Mesenchymal stem cell (in vitro differentiated cells and primary cell): Measurements from ENCODE around the gene S100A10.

Source experiments
- DNase-seq: peaks from one replicate; pipeline ENCODE4 v3.0.0-alpha.2; 2013
- H2AFZ ChIP-seq: one replicate; pipeline ENCODE4 v1.6.1; 2013; ENCODE audit warnings: low read depth, mild to moderate bottlenecking, control low read depth, inconsistent platforms, low read length, moderate library complexity
- H2AK5ac ChIP-seq: 2 replicates; pipeline ENCODE4 v1.6.1; 2013; ENCODE audit warnings: low read length, moderate library complexity, mild to moderate bottlenecking, inconsistent platforms; ENCODE audit not compliant: severe bottlenecking
- H2BK120ac ChIP-seq: one replicate; pipeline ENCODE4 v1.6.1; 2013; ENCODE audit warnings: low read depth, mild to moderate bottlenecking, inconsistent platforms, low read length, moderate library complexity
- H2BK12ac ChIP-seq, 2 experiments: one replicate each; pipeline ENCODE4 v1.6.1; 2013; ENCODE audit warnings: inconsistent platforms in 2 of 2, low read length in 2 of 2, mild to moderate bottlenecking in 2 of 2, moderate library complexity in 2 of 2, control low read depth in 1 of 2
- H2BK15ac ChIP-seq: one replicate; pipeline ENCODE4 v1.6.1; 2013; ENCODE audit warnings: mild to moderate bottlenecking, low read depth, inconsistent platforms; ENCODE audit not compliant: poor library complexity, severe bottlenecking
- H2BK5ac ChIP-seq: 2 replicates; pipeline ENCODE4 v1.6.1; 2013; ENCODE audit warnings: low read depth, mild to moderate bottlenecking, low read length, control low read depth, inconsistent platforms; ENCODE audit not compliant: poor library complexity, severe bottlenecking
- H3K14ac ChIP-seq, 2 experiments: one replicate each; pipeline ENCODE4 v1.6.1; 2013; ENCODE audit warnings: inconsistent platforms in 2 of 2, low read length in 2 of 2, control low read depth in 1 of 2, mild to moderate bottlenecking in 1 of 2, moderate library complexity in 1 of 2
- H3K18ac ChIP-seq, 2 experiments: one replicate each; pipeline ENCODE4 v1.6.1; 2013; ENCODE audit warnings: inconsistent platforms in 2 of 2, low read length in 2 of 2, control low read depth in 1 of 2, low read depth in 1 of 2, mild to moderate bottlenecking in 1 of 2
- H3K23ac ChIP-seq, 2 experiments: one replicate each; pipeline ENCODE4 v1.6.1; 2013; ENCODE audit warnings: inconsistent platforms in 2 of 2, low read length in 2 of 2, mild to moderate bottlenecking in 2 of 2, moderate library complexity in 2 of 2, control low read depth in 1 of 2
- H3K27ac ChIP-seq: 2 replicates; pipeline ENCODE4 v1.5.1; 2013; ENCODE audit warnings: mild to moderate bottlenecking, moderate library complexity, low read length, control low read depth, inconsistent platforms; ENCODE audit not compliant: poor library complexity, severe bottlenecking
- H3K27me3 ChIP-seq, 2 experiments: 2 replicates each; pipeline versions ENCODE4 v1.6.1 to v1.7.0; 2013; ENCODE audit warnings: low read length in 2 of 2, mild to moderate bottlenecking in 2 of 2, moderate library complexity in 2 of 2, control low read depth in 1 of 2, inconsistent platforms in 1 of 2; ENCODE audit not compliant: control insufficient read depth in 1 of 2, insufficient read depth in 1 of 2
- H3K36me3 ChIP-seq, 2 experiments: 2 replicates each; pipeline versions ENCODE4 v1.6.1 to v1.7.0; 2013; ENCODE audit warnings: low read length in 2 of 2, control low read depth in 1 of 2, inconsistent platforms in 1 of 2, low read depth in 1 of 2, mild to moderate bottlenecking in 1 of 2; ENCODE audit not compliant: insufficient read depth in 2 of 2, control insufficient read depth in 1 of 2
- H3K4ac ChIP-seq, 2 experiments: one replicate each; pipeline ENCODE4 v1.6.1; 2013; ENCODE audit warnings: inconsistent platforms in 2 of 2, low read length in 2 of 2, mild to moderate bottlenecking in 2 of 2, moderate library complexity in 2 of 2, control low read depth in 1 of 2, low read depth in 1 of 2
- H3K4me1 ChIP-seq: 2 replicates; pipeline ENCODE4 v1.6.1; 2013; ENCODE audit warnings: low read depth, low read length, control low read depth; ENCODE audit not compliant: control insufficient read depth, insufficient read depth
- H3K4me2 ChIP-seq: 2 replicates; pipeline ENCODE4 v1.6.1; 2013; ENCODE audit warnings: low read length, mild to moderate bottlenecking, inconsistent platforms; ENCODE audit not compliant: poor library complexity, severe bottlenecking
- H3K4me3 ChIP-seq, 2 experiments: 2 replicates each; pipeline versions ENCODE4 v1.5.1 to v1.7.0; 2013; ENCODE audit warnings: low read length in 2 of 2, mild to moderate bottlenecking in 2 of 2, control low read depth in 1 of 2, low read depth in 1 of 2; ENCODE audit not compliant: insufficient read depth in 1 of 2
- H3K79me1 ChIP-seq: replicated peaks from 2 replicates; pipeline ENCODE4 v1.6.1; 2013; ENCODE audit warnings: mild to moderate bottlenecking, control low read depth, low read length, inconsistent platforms; ENCODE audit not compliant: poor library complexity, severe bottlenecking
- H3K9ac ChIP-seq: 2 replicates; pipeline ENCODE4 v1.7.0; 2013; ENCODE audit warnings: mild to moderate bottlenecking, low read length, moderate library complexity
- H3K9me3 ChIP-seq: 2 replicates; pipeline ENCODE4 v1.7.0; 2013; ENCODE audit warnings: mild to moderate bottlenecking, low read length; ENCODE audit not compliant: control insufficient read depth
- H4K8ac ChIP-seq: one replicate; pipeline ENCODE4 v1.6.1; 2013; ENCODE audit warnings: inconsistent platforms, mild to moderate bottlenecking, low read length, moderate library complexity
- H4K91ac ChIP-seq: one replicate; pipeline ENCODE4 v1.6.1; 2013; ENCODE audit warnings: mild to moderate bottlenecking, low read length, inconsistent platforms
- WGBS: methylation state at CpG from one replicate; pipeline ENCODE4 v1.1.7; 2013; ENCODE audit warnings: mixed read lengths; 5-methylcytosine and 5-hydroxymethylcytosine counted together

S100A10 gene

DNA sequence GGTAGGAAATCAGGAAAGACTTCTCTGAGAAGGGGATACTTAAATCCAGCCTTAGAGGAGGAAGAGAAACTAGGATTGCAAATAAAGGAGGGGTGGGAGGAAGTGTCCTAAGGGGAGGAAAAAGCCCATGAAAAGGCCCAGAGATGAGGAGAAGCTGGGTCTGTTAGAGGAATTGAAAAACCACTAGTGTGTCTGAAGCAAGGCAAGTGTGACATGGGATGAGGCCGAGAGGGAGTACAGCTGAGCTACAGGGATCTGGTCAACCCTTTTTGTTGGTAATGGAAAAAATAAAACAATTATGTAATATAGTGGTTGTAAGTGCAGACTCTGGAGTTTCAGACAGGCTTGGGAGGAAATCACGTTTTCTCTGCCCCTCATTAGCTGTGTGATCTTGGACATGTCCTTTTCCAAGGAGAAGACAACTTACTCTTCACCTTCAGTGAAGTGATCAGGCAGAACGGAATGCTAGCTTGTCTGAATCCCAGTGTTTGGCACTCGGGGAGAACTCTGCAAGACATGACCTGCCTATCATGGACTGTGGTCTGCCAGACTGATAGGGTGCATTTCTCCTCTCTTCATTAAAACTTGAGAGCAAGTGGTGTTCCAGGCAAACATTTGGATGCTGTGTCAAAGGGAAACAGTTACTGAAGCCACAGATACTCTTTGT, 7.4 kb upstream of the S100A10 start:
- H2BK5ac ChIP-seq: no peak overlapping the region
- no peak overlapping the region for H3K4ac ChIP-seq
- no peak overlapping the region for H3K23ac ChIP-seq
- no peak overlapping the region for H3K4me2 ChIP-seq
- H3K36me3 ChIP-seq: no peaks in the 10 kb centered on the region
- peak overlapping the region; percentile 1 for H4K8ac ChIP-seq
- WGBS: 81% methylated on average over 4 of the region's 4 CpGs
- no peak for DNase-seq
- peak overlapping the region in 1 of 2 experiments; percentile 24 for H3K4me3 ChIP-seq
- H2AFZ ChIP-seq: peak overlapping the region; percentile 78
- no peak overlapping the region for H2BK120ac ChIP-seq
- H3K9ac ChIP-seq: peak overlapping the region; percentile 42
- peak overlapping the region; percentile 21 for H2AK5ac ChIP-seq
- peak overlapping the region; percentile 70 for H2BK15ac ChIP-seq
- peak overlapping the region; percentile 3 to 28 for H3K18ac ChIP-seq
- peak overlapping the region; percentile 81 for H3K27ac ChIP-seq
- H3K4me1 ChIP-seq: peaks cover 15% of the 10 kb centered on the region
- peaks cover 0 to 20% of the 10 kb centered on the region in 2 experiments for H3K27me3 ChIP-seq
- H4K91ac ChIP-seq: peak overlapping the region; percentile 18
- peak overlapping the region in 1 of 2 experiments; percentile 18 for H3K14ac ChIP-seq
- H3K79me1 ChIP-seq: no peaks in the 10 kb centered on the region
- peaks cover 6% of the 10 kb centered on the region for H3K9me3 ChIP-seq
- peak overlapping the region in 1 of 2 experiments; percentile 73 for H2BK12ac ChIP-seq

GRCh38 chr1:151998611-151999362, 5.1 kb upstream of the S100A10 start:
- H3K27ac ChIP-seq: peak overlapping the region; percentile 82
- no peak overlapping the region for H3K9ac ChIP-seq
- H3K4me3 ChIP-seq: no peak overlapping the region
- no peak overlapping the region for H3K4ac ChIP-seq
- H3K4me1 ChIP-seq: peaks cover 18% of the 10 kb centered on the region
- no peak overlapping the region for H2BK15ac ChIP-seq
- H2AFZ ChIP-seq: no peak overlapping the region
- H2BK5ac ChIP-seq: no peak overlapping the region
- H3K36me3 ChIP-seq: no peaks in the 10 kb centered on the region
- no peak overlapping the region for H3K4me2 ChIP-seq
- no peak overlapping the region for H4K91ac ChIP-seq
- no peak overlapping the region for H3K18ac ChIP-seq
- H3K27me3 ChIP-seq: peaks cover 0 to 3% of the 10 kb centered on the region in 2 experiments
- no peak overlapping the region for H2BK12ac ChIP-seq
- no peak for DNase-seq
- H4K8ac ChIP-seq: no peak overlapping the region
- no peak overlapping the region for H3K14ac ChIP-seq
- no peak overlapping the region for H2BK120ac ChIP-seq
- H3K23ac ChIP-seq: no peak overlapping the region
- H3K79me1 ChIP-seq: no peaks in the 10 kb centered on the region
- H3K9me3 ChIP-seq: peaks cover 6% of the 10 kb centered on the region
- H2AK5ac ChIP-seq: peak overlapping the region; percentile 33

GRCh38 chr1:151997284-151997570, 3.6 kb upstream of the S100A10 start:
- Histone ChIP-seq H4K8ac (no peak overlapping the region), H3K27ac (no peak overlapping the region), H3K4ac (no peak overlapping the region), H2BK15ac (no peak overlapping the region), H2AFZ (no peak overlapping the region), H2BK5ac (no peak overlapping the region), H3K23ac (no peak overlapping the region), H2AK5ac (no peak overlapping the region), H3K36me3 (no peaks in the 10 kb centered on the region), H3K9me3 (peaks cover 6% of the 10 kb centered on the region), H2BK12ac (no peak overlapping the region), H3K79me1 (no peaks in the 10 kb centered on the region), H3K9ac (peak overlapping the region; percentile 72), H3K14ac (no peak overlapping the region), H3K27me3 (no peaks in the 10 kb centered on the region), H4K91ac (no peak overlapping the region), H3K18ac (no peak overlapping the region), H3K4me2 (no peak overlapping the region), H3K4me1 (peaks cover 17% of the 10 kb centered on the region), H3K4me3 (no peak overlapping the region), H2BK120ac (no peak overlapping the region)
- 100% methylated on average over 1 of the region's 1 CpG for WGBS
- DNase-seq: no peak

DNA sequence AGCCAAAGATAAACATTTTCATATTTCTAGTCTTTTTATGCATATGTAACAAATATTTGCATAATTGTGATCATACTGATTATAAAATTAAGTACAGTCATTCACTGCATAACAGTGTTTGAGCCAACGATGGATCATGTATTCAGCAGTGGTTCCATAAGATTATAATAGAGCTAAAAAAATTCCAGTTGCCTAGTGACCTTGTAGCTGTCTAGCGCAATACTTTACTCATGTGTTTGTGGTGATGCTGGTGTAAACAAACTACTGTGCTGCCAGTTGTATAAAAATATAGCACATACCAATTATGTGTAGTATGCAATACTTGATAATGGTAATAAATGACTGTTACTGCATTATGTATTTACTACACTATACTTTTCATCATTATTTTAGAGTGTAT, 2.1 kb upstream of the S100A10 start:
- H3K4ac ChIP-seq: no peak overlapping the region
- H4K8ac ChIP-seq: no peak overlapping the region
- H3K14ac ChIP-seq: no peak overlapping the region
- H2AFZ ChIP-seq: no peak overlapping the region
- no peaks in the 10 kb centered on the region for H3K27me3 ChIP-seq
- peaks cover 15% of the 10 kb centered on the region for H3K4me1 ChIP-seq
- no peaks in the 10 kb centered on the region for H3K79me1 ChIP-seq
- WGBS: 50% methylated on average over 1 of the region's 2 CpGs
- H2AK5ac ChIP-seq: no peak overlapping the region
- H3K4me2 ChIP-seq: no peak overlapping the region
- peaks cover 6% of the 10 kb centered on the region for H3K9me3 ChIP-seq
- H2BK5ac ChIP-seq: no peak overlapping the region
- H2BK15ac ChIP-seq: no peak overlapping the region
- peak; percentile 88 for DNase-seq
- no peaks in the 10 kb centered on the region for H3K36me3 ChIP-seq
- H3K4me3 ChIP-seq: no peak overlapping the region
- H3K27ac ChIP-seq: no peak overlapping the region
- no peak overlapping the region for H2BK12ac ChIP-seq
- H4K91ac ChIP-seq: no peak overlapping the region
- no peak overlapping the region for H3K23ac ChIP-seq
- no peak overlapping the region for H2BK120ac ChIP-seq
- H3K9ac ChIP-seq: peak overlapping the region; percentile 54
- no peak overlapping the region for H3K18ac ChIP-seq
